Fibroblast of gingiva (primary cell): ENCODE measurements around the gene SLX4IP.
A peak's percentile ranks its signal among the peaks of the same experiment; 100 is the strongest.

Experiments used
- DNase-seq: peaks from one replicate; pipeline ENCODE4 v3.0.0-alpha.2; 2011; ENCODE audit warnings: low read depth

SLX4IP gene

DNA sequence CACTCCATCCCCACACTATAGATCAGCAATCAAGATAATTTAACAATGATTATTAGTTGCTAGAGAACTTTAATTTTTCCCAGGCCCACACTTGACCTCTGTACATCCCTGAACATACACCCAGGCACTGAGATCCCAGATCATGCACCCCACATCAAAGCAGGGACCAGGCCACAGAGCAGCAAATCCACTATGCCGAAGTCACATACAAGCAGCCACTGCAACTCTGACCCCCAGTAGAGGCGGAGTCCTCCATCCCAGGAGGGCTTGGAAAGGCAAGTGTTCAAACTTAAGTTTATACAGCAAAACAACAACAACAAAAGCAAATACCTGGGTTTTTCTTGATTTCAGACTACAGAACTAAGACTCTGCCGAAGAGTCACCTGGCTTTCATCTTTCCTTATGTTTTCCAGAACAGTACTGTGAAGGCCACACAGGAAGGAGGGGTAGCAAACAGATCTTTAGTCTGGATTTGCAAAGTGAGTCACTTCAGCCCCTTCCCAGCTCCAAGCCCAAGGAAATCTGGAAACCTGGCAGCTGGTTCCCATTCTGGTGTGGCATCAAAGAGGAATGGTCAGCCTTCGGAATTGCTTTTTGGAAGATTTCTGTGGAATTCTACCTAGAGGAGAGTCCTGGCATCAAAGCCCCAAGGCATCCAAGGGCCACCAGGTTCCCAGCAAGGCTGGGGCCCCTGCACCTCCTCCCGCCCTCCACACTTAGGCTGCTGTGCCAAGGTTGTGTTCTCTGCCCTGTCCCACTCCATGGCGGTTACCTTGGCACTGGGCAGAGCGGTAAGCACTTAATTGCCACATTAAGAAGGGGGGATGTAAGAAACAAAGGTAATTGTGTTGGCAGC lies 231.3 kb downstream of the SLX4IP start:
- no peak for DNase-seq

DNA sequence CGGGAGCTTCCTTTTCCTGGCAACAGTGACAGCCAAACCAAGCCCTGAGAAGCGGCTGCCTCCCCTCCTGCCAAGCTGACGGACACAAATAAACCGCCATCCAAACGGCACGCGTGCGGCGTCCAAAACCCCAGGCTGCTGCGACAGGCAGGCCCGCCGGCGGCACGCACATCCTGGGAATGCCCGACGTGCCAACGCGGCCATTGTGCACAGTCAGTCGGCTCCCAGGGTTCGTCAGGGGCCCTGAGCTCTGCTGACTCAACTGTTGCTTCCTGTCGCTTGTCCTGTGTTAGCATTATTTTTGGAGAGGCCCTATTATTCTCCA lies 231.9 kb downstream of the SLX4IP start:
- no peak for DNase-seq

- DNase-seq, result no peak
These were observed 232.6 kb downstream of the SLX4IP start for GRCh38 chr20:10667560-10668167.

GRCh38 chr20:10668677-10669368 lies 233.7 kb downstream of the SLX4IP start:
- DNase-seq, result no peak

DNA sequence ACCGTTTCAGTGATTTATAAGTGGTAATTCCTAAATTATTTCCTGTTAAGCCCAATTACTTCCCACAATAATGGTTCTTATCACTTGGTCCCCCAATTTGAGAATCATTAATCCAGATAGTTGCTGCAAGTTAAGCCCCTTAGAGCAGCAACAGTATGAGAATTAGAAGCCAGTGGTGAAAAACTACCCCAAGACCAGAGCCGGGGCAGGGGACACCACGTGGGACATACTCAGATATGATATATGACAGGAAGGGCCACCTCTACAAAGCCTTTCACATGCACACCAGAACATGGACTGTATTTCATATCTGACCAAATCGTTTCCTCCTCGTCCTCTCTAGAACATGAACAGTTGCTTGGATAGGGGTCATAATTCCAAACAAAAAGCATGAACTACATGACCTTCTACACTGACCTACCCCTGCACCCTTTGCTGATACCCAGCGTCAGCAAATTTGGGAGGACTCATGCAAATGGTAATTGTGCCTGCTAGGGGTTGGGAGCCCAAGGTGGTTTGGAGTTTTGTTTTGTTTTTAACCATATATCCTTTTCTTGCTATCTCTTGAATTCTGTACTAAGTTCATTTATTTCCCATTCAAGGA lies 234.8 kb downstream of the SLX4IP start:
- no peak for DNase-seq

GRCh38 chr20:10670501-10671220 lies 235.6 kb downstream of the SLX4IP start:
- DNase-seq, result no peak

DNA sequence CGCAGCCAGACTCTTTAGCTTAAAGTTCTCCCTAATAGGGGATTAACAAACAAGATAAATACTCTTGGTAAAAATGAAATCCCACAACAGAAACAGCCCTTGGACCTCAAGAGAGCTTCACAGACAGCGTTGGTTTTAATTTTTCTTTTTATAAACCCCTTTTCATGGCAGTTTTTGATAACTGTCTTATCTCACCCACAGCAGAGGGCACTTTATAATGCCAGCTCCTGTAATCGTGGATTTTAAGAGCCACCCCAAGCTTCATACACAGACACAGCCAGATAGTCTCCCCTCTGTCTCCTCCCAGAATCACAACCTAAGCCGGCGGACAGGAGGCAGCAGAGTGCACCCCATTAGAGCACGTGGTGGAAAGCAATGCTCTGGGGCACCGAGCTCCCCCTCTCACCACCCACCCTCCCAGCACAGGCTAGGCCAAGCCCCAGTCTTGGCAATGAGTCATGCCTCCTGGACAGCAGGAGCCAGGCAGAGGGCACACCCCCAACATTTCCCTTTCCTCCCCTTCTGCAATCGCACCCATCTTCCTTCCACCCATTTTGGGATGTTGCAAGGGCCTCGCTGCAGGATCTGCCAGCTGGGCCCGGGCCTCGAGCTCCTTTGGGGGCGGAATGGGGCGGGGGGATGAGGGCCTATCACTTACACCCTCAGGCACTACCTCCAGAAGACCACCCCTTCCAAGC lies 236.3 kb downstream of the SLX4IP start:
- DNase-seq, result peak; percentile 98

DNA sequence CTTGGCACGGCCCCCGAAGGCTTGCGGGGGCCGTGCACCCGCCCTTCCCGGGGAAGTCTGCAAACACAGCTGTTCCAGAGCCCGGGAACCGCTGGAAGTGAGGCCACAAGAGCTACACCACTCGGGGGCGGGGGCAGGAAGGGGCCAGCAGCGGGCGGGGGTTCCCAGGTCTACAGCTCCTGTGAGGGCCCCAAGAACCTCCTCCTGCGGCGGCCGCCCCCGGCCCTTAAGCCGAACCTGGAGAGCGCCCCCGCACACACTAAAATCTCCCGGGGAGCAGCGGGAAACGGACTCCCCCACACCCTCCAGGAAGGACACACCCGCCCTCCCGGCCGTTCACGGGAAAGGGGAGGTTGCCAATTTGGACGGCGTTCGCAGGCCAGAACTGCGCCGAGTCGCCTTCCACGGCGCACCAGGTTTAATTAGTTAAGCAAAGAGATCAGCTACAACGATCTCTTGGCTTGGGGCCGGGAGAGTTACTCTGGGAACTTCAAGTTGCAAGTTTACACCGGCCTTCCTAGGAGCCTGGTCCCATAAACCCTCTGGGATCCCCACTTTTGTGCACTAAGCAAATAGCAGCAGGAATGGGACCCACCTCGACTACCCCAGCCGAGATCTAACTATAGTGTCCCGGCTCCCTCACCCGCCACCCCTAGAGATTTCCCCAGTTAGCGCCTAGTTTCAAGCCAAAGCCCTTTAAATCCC lies 237.0 kb downstream of the SLX4IP start:
- DNase-seq, result peak; percentile 76

GRCh38 chr20:10672624-10673127 lies 237.6 kb downstream of the SLX4IP start:
- DNase-seq, result peak; percentile 41

DNA sequence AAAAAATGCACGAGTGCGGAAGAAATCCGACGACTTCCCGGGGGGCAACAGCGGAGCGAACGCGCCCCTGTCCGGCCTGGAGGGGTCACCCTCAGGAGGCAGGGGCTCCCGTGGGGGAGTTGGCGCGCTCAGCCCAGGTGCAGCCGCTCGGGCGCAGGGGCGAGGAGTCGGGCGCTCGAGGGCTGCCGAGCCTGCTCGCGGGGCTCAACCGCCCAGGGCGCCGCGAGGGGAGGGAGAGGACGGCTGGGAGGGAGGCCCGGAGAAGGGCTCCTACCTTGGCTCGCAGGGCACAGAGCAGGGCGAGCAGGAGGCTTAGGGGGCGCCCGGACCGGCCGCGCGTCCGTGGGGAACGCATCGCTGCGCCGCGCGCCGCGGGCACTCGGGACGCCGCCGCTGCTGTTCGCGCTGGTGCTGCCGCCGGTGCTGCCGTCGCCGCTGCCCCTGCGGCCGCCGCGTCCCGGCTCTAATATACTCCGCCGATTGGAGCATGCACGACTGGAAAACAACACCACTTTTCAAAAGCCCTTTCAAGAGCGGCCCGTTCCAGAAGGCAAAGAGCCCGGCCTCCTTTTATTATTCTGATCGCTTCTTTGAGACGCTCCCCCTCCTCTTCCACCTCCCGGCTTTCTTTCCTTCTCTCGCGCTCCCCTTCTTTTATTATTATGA lies 238.2 kb downstream of the SLX4IP start:
- DNase-seq, result peak; percentile 22

DNA sequence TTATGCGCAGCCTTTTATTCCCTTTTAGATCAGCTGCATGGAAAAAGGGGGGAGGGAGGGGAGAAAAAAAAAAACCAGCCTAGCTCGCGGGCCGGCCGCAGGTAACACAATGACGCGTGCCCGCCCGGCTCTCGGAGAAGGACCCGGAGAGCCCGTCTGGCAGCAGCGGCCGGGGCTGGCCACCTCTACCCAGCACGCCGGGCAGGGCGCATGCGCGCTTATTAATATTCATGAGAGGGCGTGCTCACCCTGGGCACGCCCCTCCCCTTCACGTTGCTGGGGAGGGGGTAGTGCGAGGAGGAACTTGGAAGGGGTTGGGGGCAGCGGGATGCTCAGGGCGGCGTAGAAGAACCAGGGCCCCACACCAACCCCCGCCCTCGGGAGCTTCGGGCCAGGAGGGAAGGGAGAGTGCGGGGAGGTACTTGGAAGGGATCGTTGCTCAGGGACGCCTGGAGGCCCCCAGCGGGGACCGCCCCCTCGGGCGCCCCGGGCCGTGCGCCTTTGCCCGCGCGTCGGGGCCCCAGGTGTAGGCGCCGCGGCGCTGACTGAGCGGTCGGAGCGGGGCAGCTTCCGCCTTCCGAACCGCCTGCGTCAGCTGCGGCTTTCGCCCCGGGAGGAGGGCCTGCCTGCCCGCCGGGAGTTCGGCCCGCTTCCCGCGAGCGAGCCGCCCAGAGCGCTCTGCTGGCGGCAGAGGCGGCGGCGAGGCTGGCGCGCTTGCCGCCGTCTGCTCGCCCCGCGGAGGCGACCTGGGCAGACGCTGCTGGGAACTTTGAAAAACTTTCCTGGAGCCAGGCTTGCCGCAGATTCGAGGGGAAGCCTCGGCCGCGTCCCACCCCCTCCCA lies 239.0 kb downstream of the SLX4IP start, which contains the start of gene JAG1:
Gene JAG1 (minus strand): TSS at position 158 of the 842 bp plus-strand sequence. CDS start 469 bp downstream, outside the sequence.
- peak; percentile 95 for DNase-seq

- peak; percentile 70 for DNase-seq
These were observed 239.8 kb downstream of the SLX4IP start for GRCh38 chr20:10674684-10675449.

- no peak for DNase-seq
These were observed 240.3 kb downstream of the SLX4IP start for GRCh38 chr20:10675450-10675848.

GRCh38 chr20:10676518-10676917 lies 241.4 kb downstream of the SLX4IP start:
- DNase-seq, result no peak
